Upper lobe of left lung (tissue), 4 donors: ENCODE data around the gene CATSPER2.
"Not testable (repeated sequence)": the region's sequence is repeated elsewhere in the genome, so short reads cannot be mapped to it uniquely, and the experiment has no call there.

Experiments used
- CTCF ChIP-seq, 6 experiments: fragments of 450-650 bp in 4 of 6; fragments of 200-600 bp in 2 of 6; sonication (generic) in 2 of 6; IDR thresholded peaks; one replicate each; pipeline ENCODE4 v1.5.1; 2016 to 2019; ENCODE audit warnings: antibody characterized with exemption in 6 of 6
- POLR2A ChIP-seq, 4 donors: fragments of 450-650 bp; IDR thresholded peaks; one replicate each; pipeline ENCODE4 v1.5.1; 2016 to 2017; ENCODE audit warnings: antibody characterized with exemption in 4 of 4, mild to moderate bottlenecking in 2 of 4

GRCh38 chr15:43622068-43622799, 26.4 kb downstream of the CATSPER2 start:
- not testable (repeated sequence) for TF ChIP-seq CTCF, POLR2A (IDR thresholded peaks at IDR 0.05)
